Subcutaneous adipose tissue (tissue), 4 donors: Measurements from ENCODE around the gene PNMA8C. TPM values are rescaled to one million over a fixed set of nuclear protein-coding genes. Genes with fewer than 3 reads are reported as not detected.

Experiments used
- CTCF ChIP-seq: fragments of 450-650 bp; IDR thresholded peaks from one replicate; pipeline ENCODE4 v1.5.1; 2016; ENCODE audit warnings: low read depth, mild to moderate bottlenecking, control low read depth, antibody characterized with exemption, moderate library complexity
- total RNA-seq, 4 donors: library from RNA; depleted of rRNA; stranded (reverse); fragments of >200 nt; gene quantifications; one replicate each; pipeline ENCODE4 v1.1.0, GENCODE V29; 2016

The PNMA8C gene
- total RNA-seq, 4 donors from 2014 or later = not detected

- no peak for TF ChIP-seq CTCF
These were observed 19.1 kb upstream of the PNMA8C start for GRCh38 chr19:46447824-46448223.

- no peak for TF ChIP-seq CTCF
These were observed 18.3 kb upstream of the PNMA8C start for GRCh38 chr19:46447006-46447405.

GRCh38 chr19:46446021-46446420 lies 17.3 kb upstream of the PNMA8C start:
- TF ChIP-seq CTCF = no peak

- TF ChIP-seq CTCF = no peak
These were observed 14.2 kb upstream of the PNMA8C start for GRCh38 chr19:46442808-46443450.

- no peak for TF ChIP-seq CTCF
These were observed 13.1 kb upstream of the PNMA8C start for GRCh38 chr19:46441866-46442265.

GRCh38 chr19:46435009-46435408 lies 6.3 kb upstream of the PNMA8C start:
- TF ChIP-seq CTCF = no peak

GRCh38 chr19:46431824-46432223 lies 3.1 kb upstream of the PNMA8C start:
- no peak for TF ChIP-seq CTCF
